C4-2B (cell line): ENCODE results near the gene TAF8.

ENCODE experiments used
- H3K27ac ChIP-seq: fragments of 450-650 bp; 2 replicates; pipeline ENCODE4 v1.5.1; 2017
- CTCF ChIP-seq: fragments of 450-650 bp; conservative IDR thresholded peaks from 2 replicates; pipeline ENCODE4 v1.5.1; 2017; ENCODE audit warnings: mild to moderate bottlenecking
- ZFX ChIP-seq: fragments of 450-650 bp; IDR thresholded peaks from 2 replicates; pipeline ENCODE4 v1.6.1; 2017

Gene TAF8

GRCh38 chr6:42123379-42124103, 73.2 kb downstream of the TAF8 start:
- H3K27ac ChIP-seq: no peak overlapping the region
- no peak for TF ChIP-seq CTCF
- no peak for TF ChIP-seq ZFX

GRCh38 chr6:42124223-42124836, 74.0 kb downstream of the TAF8 start:
- H3K27ac ChIP-seq: no peak overlapping the region
- TF ChIP-seq ZFX: no peak
- no peak for TF ChIP-seq CTCF

- TF ChIP-seq ZFX: no peak
- TF ChIP-seq CTCF: no peak
- H3K27ac ChIP-seq: no peak overlapping the region
These were observed 74.9 kb downstream of the TAF8 start for GRCh38 chr6:42125231-42125630.

GRCh38 chr6:42125663-42126062, 75.3 kb downstream of the TAF8 start:
- TF ChIP-seq CTCF: no peak
- no peak for TF ChIP-seq ZFX

GRCh38 chr6:42128460-42129359, 78.4 kb downstream of the TAF8 start:
- no peak overlapping the region for H3K27ac ChIP-seq
- TF ChIP-seq CTCF (no peak), ZFX (no peak)

More at GRCh38 chr6:42125663-42126062, 75.3 kb downstream of the TAF8 start:
- no peak overlapping the region for H3K27ac ChIP-seq

- TF ChIP-seq ZFX (no peak), CTCF (no peak)
- no peak overlapping the region for H3K27ac ChIP-seq
These were observed 79.0 kb downstream of the TAF8 start for GRCh38 chr6:42129360-42129676.

- TF ChIP-seq ZFX (no peak), CTCF (no peak)
- no peak overlapping the region for H3K27ac ChIP-seq
These were observed 81.2 kb downstream of the TAF8 start for GRCh38 chr6:42131531-42131930.
